SKM-1 treated with dmso at 0.1 percent for 144 hours (cell line): Measurements from ENCODE around the gene CYSTM1.

Experiments
- DNase-seq: peaks from one replicate; lab custom pipeline; 2025; ENCODE audit not compliant: unreplicated experiment; lab: John Stamatoyannopoulos, UW

CYSTM1 gene

DNA sequence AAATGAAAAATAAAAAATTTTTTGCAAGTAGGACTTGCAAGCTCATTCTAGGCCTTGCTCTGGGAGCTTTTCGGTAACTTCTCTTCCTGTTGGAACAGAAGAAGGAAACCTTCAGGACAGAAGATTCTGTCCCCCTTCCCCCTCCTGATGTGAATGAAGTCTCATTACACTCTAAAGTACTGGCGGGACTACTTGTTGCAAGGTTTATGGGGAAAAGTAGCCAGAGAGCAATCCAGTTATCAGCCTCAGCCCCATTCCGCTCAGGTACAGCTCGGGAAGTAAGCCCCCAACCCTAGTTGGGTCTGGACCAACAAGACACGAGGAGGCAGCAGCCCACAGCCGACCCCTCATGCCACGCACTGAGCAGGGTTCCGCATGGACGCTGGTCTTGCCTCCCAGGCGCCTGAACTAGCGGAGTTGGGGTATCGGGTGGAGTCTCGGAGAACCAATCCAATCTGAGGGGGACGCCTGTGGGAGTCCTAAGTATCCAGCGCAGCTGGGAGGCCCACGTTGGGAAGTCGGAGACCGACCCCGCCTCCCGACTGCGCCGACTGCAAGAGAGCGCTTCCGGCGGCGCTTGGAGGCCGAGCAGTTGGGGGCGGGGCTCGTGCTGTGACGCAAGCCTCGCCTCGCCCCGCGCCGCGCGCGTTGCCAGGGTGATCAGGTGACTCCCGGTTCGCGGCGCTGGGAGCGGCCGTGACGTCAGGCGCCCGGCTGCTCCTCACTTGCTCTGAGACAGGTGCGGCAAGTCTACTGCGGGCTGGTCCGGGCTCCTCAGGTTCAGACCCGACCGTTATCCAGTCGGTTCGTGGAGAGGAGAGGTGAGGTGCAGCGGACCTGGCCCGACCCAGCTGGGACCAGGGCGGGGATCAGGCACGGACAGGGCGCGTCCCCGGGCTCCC is at the start of gene CYSTM1:
Gene CYSTM1 (plus strand): TSS at position 724 of the 902 bp plus-strand sequence. CDS start 19,278 bp downstream, outside the sequence.
- DNase-seq: peak; percentile 58

DNA sequence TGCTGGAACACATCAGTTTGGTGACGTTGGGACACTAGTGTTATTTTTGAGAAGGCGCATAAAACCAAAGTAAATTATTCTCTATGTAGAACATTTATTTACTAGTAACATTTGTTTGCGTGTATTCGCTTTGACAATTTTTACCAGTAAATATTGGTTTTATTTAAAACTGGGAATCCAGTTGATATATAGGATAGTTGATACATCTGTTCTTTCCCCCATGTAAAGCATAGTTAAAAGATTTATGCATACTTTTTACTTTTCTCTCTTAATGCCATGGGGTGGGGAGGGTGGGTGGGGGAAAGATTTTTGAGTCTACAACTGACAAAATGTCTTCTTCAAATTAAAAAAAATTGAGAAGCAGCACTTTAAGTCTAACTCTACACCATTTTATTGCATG is 49.4 kb upstream of the CYSTM1 start, which contains the start of gene IGIP:
Gene IGIP (plus strand): TSS at position 301 of the 400 bp plus-strand sequence. CDS start 2,540 bp downstream, outside the sequence.
- DNase-seq: no peak

- no peak for DNase-seq
Measured at GRCh38 chr5:140126315-140127012, 48.5 kb upstream of the CYSTM1 start.

DNA sequence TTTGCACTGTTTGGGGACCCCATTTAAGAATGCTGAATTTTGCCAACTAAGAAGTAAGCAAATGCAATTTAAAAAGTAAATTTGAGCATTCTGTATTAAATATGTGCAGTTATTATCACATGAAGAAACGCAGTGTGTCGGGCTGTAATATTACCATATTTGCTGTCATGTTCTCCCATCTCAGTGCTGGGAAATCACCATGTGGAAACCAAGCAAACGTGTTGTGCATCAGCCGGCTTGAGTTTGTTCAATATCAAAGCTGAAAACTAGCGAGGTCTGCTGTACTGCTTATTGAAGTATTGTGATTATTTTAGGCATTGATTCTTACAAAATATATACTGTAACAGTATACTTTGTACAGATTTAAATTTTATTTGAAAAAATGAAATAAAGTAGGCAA is 46.6 kb upstream of the CYSTM1 start:
- DNase-seq: no peak

GRCh38 chr5:140130949-140131733 is 43.8 kb upstream of the CYSTM1 start:
- no peak for DNase-seq

DNA sequence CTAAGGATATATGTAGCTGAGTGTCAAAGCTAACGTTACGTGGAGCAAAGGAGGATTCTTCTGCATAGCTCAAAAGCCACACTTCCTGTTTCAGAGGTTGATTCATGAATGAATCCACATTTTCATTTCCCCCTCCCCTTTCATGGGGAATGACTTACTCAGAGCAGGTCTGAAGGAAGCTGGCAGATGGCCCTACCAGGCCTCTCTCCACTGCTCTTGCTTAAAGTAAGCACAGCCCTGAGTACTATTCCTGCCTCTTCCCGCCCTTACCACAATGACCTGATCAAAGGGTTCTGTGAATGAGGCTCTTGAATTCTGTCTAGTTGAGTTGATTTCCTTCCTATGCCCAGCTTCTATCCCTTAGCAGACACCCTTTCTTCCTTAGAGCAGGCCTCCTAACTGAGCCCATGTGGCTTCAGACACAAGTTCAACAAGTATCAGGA is 43.0 kb upstream of the CYSTM1 start:
- peak; percentile 47 for DNase-seq

DNA sequence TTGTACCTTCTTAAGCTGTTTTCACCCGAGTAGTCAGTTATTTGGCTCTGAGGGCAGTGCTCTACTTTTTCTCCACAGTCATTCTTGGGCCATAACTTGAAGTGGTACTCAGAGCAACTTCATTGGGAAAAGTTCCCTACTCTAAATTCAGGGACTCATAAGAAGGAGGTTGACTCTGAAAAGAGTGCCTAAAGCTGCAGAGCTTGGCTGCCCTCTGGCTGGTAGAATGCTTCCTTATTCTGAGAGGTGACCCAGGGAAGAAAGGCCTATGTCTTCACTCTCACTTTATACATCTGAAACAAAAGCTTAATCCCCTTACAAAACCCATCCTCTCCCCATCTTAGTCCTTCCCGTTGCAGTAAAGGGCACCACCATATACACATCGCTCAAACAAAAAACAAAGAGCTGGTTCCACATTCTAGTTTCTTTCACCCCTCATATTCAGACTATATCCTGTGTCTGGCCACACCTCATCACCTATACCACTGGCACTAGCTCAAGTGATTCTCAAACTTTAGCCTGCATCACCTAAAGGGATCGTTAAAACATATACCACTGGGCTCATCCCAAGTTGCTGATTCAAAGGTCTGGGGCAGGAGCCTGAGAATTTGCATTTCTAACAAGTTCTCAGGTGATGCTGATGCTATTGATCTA is 41.3 kb upstream of the CYSTM1 start:
- no peak for DNase-seq

GRCh38 chr5:140134277-140134935 is 40.6 kb upstream of the CYSTM1 start:
- DNase-seq: no peak

DNA sequence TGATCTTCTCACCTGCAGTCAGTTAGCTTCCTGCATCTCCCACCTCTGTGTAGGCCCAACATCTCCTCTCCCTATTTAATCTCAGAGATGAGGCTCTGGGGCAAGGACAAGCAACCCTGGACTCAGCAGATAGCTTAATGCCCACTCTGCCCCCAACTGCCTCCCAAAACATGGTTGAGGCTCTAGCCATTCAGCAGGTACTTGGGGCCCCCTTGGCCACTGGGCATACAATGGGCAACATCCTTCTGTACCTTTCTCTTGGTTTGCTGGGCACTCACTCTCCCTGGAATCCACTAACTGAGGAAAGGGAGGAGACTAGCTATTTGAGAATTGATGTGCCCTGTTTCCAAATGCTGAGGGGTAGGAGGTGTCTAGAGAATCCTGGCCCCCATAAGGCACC is 39.9 kb upstream of the CYSTM1 start:
- no peak for DNase-seq

GRCh38 chr5:140136624-140137023 is 38.4 kb upstream of the CYSTM1 start:
- DNase-seq: no peak

DNA sequence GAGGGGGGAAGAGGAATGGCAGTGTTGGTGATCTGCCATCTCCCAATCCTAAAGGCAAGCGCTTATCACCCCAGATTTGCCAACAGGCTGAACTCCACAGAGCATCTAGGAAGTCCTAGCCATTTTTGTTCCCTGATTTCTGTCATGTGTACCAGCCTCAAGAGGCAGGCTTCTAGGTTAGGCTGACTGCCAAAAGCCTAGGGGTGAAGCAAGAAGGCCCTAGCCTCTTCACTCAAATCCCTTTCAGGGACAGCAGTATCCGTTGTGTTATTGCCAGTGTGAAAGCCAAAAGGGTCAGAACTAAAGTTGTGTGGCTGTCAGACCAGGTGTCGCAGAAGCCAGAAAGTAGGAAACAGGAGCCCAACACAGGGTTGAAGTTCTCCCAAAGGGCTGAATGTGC is 34.6 kb upstream of the CYSTM1 start:
- DNase-seq: no peak

- DNase-seq: no peak
Measured at GRCh38 chr5:140141241-140141640, 33.7 kb upstream of the CYSTM1 start.

DNA sequence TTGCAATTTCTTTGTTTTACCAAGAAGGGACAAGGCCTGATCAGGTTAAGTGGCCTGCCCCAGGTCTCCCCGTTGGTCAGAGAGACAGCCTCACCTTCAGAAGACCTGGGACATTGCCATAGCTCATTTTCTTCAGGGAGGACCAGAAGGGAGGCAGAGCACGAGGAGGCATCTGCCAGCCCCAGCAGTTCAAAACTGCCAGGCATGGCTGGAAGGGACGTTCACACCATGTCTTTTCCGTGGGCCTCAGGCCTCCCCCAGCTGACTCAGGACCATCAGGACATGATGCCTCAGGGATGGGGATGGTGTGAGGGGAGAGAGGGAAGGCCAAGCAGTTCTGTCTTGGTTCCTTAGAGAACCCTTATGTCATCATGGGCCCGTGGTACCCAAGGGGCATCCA is 32.7 kb upstream of the CYSTM1 start:
- no peak for DNase-seq

DNA sequence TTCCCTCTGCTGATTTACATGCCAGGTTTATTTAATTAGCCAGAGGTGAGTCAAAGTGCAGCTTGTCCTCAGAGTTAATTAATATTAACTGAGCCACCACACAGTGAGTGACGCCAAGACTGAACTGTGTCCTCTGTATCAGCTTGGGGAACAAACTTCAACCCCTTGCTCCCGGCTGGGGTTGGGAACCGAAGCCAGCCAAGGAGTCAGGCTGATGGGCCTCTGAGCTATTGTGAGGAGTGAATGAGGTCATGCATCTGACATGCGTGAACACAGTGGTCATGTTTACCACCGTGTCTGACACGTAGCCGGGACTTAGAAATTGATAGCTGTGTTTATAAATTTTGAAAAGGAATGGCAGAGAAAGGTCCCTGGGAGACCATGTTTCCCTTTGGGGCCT is 32.1 kb upstream of the CYSTM1 start:
- no peak for DNase-seq

- no peak for DNase-seq
Measured at GRCh38 chr5:140143521-140144258, 31.3 kb upstream of the CYSTM1 start.

- DNase-seq: no peak
Measured at GRCh38 chr5:140145256-140145655, 29.7 kb upstream of the CYSTM1 start.

- DNase-seq: peak; percentile 66
Measured at GRCh38 chr5:140145818-140146522, 29.0 kb upstream of the CYSTM1 start.

GRCh38 chr5:140146523-140146842 is 28.5 kb upstream of the CYSTM1 start:
- no peak for DNase-seq

- DNase-seq: no peak
Measured at GRCh38 chr5:140147460-140147859, 27.5 kb upstream of the CYSTM1 start.
